NB4 (cell line): Measurements from ENCODE around the gene LDLRAD4.

Experiments
- DNase-seq: peaks from one replicate; pipeline ENCODE4 v3.0.0; 2010; ENCODE audit warnings: low read depth
- H3K4me3 ChIP-seq: one replicate; pipeline ENCODE4 v1.5.1; 2011; ENCODE audit warnings: mild to moderate bottlenecking, low read depth, low read length, moderate library complexity
- CTCF ChIP-seq: IDR thresholded peaks from one replicate; pipeline ENCODE4 v1.5.1; 2012; ENCODE audit warnings: low read depth, low read length
- MAX ChIP-seq: IDR thresholded peaks from 2 replicates; pipeline ENCODE4 v1.6.1; 2011; ENCODE audit warnings: low read depth, low read length
- MYC ChIP-seq: IDR thresholded peaks from 2 replicates; pipeline ENCODE4 v1.6.1; 2011; ENCODE audit warnings: low read depth, low read length
- POLR2A ChIP-seq: IDR thresholded peaks from 2 replicates; pipeline ENCODE4 v1.6.1; 2011; ENCODE audit warnings: mild to moderate bottlenecking; ENCODE audit not compliant: insufficient read length; ENCODE audit errors: extremely low read depth

Gene LDLRAD4

GRCh38 chr18:13191031-13191430, 27.5 kb upstream of the LDLRAD4 start:
- no peak overlapping the region for H3K4me3 ChIP-seq
- TF ChIP-seq MYC = no peak
- TF ChIP-seq POLR2A = no peak
- TF ChIP-seq MAX = no peak
- no peak for TF ChIP-seq CTCF
- DNase-seq = no peak

GRCh38 chr18:13191779-13192178, 26.8 kb upstream of the LDLRAD4 start:
- DNase-seq = no peak

DNA sequence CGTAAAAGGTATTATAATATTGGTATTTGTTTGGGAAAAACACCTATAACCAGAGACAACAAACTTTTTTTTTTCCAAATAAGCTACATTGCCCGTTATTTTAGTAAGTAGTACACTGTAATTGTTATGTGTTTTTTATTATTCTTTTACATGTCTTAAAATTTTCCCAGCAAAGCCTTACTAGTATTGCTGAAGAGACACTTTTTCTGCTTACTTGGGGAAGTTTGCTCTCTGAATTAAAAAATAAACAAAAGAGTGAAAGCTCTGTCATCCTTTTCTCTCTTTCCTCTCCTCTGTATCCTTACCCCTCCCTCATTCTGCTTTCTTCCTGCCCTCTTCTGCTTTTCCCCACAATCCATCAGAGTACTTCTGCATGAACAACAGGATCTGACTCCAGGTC, 25.6 kb upstream of the LDLRAD4 start:
- H3K4me3 ChIP-seq = no peak overlapping the region
- TF ChIP-seq MYC = no peak
- no peak for TF ChIP-seq CTCF
- no peak for TF ChIP-seq MAX
- no peak for DNase-seq

More at GRCh38 chr18:13191779-13192178, 26.8 kb upstream of the LDLRAD4 start:
- no peak overlapping the region for H3K4me3 ChIP-seq
- TF ChIP-seq POLR2A (no peak), MYC (no peak), CTCF (no peak), MAX (no peak)

DNA sequence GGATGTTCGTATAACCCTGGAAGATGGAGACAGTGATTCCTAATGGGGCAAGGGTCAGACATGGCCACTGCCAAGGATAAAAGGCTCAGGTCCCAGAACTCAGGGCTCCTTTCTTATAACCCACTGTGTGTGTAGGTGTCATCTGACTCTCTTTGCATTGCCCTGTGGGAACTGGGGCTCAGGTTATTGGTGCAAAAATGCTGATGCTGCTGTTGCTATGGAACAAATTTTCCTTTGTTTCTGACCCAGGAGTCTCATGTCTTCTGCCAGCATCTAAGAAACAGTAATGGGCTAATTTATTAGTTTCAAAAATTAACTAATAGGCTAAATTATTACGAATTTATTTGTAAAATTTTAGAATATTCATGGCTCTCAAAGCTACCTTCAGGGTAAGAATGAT, 24.3 kb upstream of the LDLRAD4 start:
- DNase-seq = no peak
- H3K4me3 ChIP-seq = no peak overlapping the region
- TF ChIP-seq CTCF (no peak), MYC (no peak), POLR2A (no peak), MAX (no peak)

DNA sequence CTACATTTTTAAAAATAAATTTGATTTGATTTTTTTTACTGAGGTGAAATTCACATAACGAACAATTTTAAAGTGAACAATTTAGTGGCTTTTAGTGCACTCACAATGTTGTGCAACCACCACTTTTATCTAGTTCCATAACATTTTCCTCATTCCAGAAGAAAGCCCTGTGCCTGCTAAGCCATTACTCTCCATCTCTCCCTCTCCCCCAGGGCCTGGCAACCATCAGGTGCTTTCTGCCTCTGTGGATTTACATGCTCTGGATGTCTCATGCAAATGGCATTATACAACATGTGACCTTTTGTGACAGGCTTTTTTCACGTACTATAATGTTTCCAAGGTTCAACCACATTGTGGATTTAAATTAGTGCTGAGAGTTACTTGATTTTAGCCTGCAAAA, 19.9 kb upstream of the LDLRAD4 start:
- H3K4me3 ChIP-seq = no peak overlapping the region
- no peak for DNase-seq
- no peak for TF ChIP-seq MYC
- no peak for TF ChIP-seq POLR2A
- TF ChIP-seq MAX = no peak
- TF ChIP-seq CTCF = no peak

DNA sequence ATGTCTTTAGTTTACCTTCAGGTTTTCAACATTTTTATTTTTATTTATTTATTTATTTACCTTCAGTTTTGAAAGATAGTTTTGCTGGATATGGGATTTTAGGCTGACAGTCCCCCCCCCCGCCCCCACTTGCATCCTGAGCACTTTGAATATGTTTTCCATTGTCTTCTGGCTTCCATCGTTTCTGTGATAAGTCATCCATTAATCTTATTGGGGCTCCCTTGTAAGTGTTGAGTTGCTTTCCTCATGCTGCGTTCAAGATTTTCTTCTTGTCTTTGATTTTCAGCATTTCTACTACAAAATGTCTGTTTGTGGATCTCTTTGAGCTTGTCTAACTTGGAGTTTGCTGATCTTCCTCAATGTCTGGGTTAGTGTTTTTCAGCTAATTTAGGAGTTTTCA, 19.4 kb upstream of the LDLRAD4 start:
- TF ChIP-seq MYC (no peak), CTCF (no peak), MAX (no peak), POLR2A (no peak)
- no peak for DNase-seq
- H3K4me3 ChIP-seq = no peak overlapping the region
